Breast epithelium (tissue), 3 donors: Measurements from ENCODE around the gene CYP8B1.

Source experiments
- POLR2A ChIP-seq: fragments of 450-650 bp; IDR thresholded peaks from one replicate; pipeline ENCODE4 v1.6.1; 2016; ENCODE audit warnings: antibody characterized with exemption, mild to moderate bottlenecking, moderate library complexity
- POLR2AphosphoS5 ChIP-seq, 3 donors: sonication (generic); formaldehyde crosslinking; IDR thresholded peaks; one replicate each; pipeline ENCODE4 v1.6.1; 2017; ENCODE audit warnings: antibody characterized with exemption in 3 of 3
- TF ChIP-seq, protein P1 (sequence below), 3 donors: fragments of 450-650 bp; IDR thresholded peaks; one replicate each; pipeline ENCODE4 v1.5.1; 2016 to 2017; ENCODE audit warnings: antibody characterized with exemption in 3 of 3, mild to moderate bottlenecking in 3 of 3, moderate library complexity in 3 of 3

DNA sequence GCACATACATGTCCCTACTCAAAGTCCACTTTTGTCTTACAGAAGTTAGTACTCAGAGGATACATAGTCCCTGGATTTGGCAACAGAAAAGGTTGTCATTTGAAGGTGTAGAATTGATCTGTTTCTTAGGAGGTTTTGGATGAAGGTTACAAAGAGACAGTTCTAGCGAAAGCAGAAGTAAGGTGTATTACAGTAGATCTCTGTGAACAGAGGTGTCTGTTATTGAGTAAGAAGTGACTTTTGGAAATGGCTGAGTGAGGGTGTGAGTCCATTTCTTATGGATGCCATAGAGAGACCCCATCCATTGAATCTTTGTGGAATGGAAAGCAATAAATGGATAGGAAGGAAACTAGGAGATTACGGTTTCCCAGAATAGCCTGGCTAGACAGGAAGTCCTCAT lies 35.9 kb upstream of the CYP8B1 start:
- TF ChIP-seq, protein P1, sequence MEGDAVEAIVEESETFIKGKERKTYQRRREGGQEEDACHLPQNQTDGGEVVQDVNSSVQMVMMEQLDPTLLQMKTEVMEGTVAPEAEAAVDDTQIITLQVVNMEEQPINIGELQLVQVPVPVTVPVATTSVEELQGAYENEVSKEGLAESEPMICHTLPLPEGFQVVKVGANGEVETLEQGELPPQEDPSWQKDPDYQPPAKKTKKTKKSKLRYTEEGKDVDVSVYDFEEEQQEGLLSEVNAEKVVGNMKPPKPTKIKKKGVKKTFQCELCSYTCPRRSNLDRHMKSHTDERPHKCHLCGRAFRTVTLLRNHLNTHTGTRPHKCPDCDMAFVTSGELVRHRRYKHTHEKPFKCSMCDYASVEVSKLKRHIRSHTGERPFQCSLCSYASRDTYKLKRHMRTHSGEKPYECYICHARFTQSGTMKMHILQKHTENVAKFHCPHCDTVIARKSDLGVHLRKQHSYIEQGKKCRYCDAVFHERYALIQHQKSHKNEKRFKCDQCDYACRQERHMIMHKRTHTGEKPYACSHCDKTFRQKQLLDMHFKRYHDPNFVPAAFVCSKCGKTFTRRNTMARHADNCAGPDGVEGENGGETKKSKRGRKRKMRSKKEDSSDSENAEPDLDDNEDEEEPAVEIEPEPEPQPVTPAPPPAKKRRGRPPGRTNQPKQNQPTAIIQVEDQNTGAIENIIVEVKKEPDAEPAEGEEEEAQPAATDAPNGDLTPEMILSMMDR (IDR thresholded peaks at IDR 0.05) = no peak
- TF ChIP-seq POLR2AphosphoS5 (IDR thresholded peaks at IDR 0.05) (no peak), POLR2A (no peak)
